Measurements from ENCODE around the gene FNDC4.

DNA sequence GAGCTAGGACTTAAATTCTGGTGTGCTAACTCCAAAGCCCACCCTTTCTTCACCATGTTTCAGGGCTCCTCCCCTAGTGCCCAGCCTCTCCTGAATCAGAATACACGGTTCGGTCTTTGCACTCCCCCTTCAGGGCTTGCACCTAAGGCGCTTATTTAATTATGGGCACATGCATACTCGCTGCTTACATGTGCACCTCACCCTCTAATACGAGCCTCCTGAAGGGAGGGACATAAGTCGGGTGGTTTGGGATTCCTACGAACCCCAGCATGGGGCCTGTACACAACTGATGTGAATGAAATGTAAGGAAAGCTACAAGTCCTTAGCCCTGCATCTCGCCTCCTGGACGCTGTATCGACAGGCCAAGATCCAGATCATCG is 5.9 kb downstream of the FNDC4 start:
- TF ChIP-seq, protein P1, sequence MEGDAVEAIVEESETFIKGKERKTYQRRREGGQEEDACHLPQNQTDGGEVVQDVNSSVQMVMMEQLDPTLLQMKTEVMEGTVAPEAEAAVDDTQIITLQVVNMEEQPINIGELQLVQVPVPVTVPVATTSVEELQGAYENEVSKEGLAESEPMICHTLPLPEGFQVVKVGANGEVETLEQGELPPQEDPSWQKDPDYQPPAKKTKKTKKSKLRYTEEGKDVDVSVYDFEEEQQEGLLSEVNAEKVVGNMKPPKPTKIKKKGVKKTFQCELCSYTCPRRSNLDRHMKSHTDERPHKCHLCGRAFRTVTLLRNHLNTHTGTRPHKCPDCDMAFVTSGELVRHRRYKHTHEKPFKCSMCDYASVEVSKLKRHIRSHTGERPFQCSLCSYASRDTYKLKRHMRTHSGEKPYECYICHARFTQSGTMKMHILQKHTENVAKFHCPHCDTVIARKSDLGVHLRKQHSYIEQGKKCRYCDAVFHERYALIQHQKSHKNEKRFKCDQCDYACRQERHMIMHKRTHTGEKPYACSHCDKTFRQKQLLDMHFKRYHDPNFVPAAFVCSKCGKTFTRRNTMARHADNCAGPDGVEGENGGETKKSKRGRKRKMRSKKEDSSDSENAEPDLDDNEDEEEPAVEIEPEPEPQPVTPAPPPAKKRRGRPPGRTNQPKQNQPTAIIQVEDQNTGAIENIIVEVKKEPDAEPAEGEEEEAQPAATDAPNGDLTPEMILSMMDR (conservative IDR thresholded peaks at IDR 0.05; ENCODE audit: low read length) = peak; percentile 36; the same call in 1 of the 2 replicates
- no peak for TF ChIP-seq EZH2phosphoT487 (IDR thresholded peaks at IDR 0.05; ENCODE audit: borderline replicate concordance)

Measured in Loucy (cell line).